HG02623 (cell line): ENCODE results near the gene CBFA2T3.

ENCODE experiments used
- ATAC-seq: cut with Tn5 transposase; IDR thresholded peaks from one replicate; pipeline ENCODE4 v1.9.1; 2021; ENCODE audit warnings: moderate library complexity; ENCODE audit not compliant: unreplicated experiment

The CBFA2T3 gene

DNA sequence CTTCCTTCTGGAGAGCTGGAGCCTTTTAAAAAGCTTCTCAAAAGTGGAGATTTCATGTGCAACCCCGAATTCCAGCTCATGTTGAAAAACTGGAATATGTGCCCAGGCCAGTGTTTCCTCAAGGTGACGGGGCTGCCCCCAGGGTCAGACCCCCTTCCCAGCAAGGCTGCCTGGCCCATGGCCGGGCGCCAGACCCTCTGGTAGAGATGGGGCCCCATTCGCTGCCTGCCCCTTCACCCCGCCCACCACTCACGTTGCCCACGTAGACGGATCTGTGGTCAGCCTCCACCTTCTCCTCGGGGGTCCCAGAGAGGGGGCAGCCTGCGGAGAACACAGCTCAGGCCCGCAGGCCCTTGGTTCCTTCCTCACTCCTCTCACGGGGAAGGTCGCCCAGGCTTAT is 111.7 kb downstream of the CBFA2T3 start:
- no peak for ATAC-seq

DNA sequence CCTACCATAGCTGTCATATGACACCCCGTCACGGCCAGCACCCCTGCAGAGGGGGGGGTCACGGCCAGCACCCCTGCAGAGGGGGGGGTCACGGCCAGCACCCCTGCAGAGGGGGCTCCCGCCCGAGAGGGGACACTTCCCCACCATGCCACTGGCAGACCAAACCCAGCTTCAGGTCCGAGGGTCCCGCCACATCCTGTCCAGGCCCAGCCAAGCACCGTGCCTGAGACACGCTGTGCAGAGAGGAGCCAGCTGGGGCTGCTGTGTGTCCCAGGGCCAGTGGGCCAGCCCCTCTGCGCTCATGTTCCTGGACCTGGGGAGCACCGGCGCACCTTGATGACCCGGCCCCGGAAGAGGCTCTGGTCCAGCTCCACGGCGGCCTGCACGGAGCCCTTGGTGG is 112.5 kb downstream of the CBFA2T3 start:
- ATAC-seq, result no peak

GRCh38 chr16:88864099-88864498 is 112.9 kb downstream of the CBFA2T3 start:
- ATAC-seq, result no peak

DNA sequence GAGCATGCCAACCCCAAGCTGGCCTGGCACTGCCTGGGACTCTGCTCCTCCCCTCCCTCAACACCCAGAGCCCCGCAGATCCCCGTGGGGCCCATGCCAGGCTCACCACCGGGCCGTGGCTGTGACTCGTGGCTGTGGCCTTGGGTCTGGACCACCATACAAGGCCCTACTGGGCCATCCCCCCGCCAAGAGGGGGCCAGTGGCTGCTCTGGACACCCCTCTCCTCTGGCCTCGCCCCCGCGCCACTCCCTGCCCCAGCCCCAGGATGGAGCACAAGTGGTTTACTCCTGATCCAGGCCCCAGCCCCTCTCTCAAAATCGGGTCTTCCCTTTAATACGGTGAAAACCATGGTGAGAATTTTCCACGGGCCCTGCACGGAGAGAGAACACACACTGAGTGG is 113.6 kb downstream of the CBFA2T3 start:
- no peak for ATAC-seq

- no peak for ATAC-seq
Measured at GRCh38 chr16:88862968-88863367, 114.0 kb downstream of the CBFA2T3 start.

DNA sequence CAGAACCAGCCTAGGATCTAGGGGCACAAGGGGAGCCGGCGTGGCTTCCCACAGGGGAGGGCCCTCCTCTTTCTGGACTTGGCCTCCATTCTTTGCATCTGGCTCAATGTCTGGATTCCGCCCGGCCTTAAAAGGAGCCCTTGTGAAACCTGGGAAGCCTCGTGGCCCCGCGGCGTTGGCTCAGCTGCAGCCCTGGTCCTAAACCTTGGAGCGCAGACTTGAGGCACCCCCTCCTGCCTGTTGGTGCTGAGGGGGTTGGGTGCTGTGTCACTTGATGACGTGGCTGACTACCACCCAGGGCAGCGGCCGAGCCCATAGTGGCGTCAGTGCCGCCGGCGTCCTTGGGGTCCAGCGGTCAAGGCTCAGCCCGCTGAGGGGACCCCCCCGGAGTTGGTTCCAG is 115.6 kb downstream of the CBFA2T3 start:
- no peak for ATAC-seq

DNA sequence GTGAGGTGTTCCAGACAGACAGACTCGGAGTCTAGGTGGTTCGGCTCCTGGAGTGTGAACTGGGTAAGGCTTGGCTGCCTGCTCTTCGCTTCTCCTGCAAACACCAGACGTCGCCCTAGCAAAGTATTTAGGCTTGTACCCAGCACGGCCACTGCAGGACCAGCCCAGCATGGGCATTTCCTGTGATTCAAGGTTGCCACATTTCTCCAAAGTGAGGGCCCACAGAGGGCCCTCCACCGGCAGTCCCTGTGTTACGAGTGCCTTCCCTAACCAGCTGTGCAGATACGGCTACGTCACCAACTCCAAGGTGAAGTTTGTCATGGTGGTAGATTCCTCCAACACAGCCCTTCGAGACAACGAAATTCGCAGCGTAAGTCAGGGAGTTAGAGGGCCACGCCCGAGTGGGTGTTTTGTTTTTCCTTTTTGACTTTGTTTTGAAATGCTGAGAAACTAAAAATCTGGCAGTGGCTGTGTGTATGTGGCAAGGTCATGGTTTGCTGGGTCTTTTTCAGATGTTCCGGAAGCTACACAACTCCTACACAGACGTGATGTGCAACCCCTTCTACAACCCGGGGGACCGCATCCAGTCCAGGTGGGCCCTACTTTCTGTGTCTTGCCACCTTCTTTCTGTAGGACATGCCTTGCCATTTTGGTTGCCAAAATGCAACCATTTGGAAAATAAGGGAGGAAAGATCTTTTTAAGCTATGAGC is 117.5 kb downstream of the CBFA2T3 start:
- ATAC-seq, result no peak

- ATAC-seq, result no peak
Measured at GRCh38 chr16:88857728-88858339, 119.2 kb downstream of the CBFA2T3 start.

DNA sequence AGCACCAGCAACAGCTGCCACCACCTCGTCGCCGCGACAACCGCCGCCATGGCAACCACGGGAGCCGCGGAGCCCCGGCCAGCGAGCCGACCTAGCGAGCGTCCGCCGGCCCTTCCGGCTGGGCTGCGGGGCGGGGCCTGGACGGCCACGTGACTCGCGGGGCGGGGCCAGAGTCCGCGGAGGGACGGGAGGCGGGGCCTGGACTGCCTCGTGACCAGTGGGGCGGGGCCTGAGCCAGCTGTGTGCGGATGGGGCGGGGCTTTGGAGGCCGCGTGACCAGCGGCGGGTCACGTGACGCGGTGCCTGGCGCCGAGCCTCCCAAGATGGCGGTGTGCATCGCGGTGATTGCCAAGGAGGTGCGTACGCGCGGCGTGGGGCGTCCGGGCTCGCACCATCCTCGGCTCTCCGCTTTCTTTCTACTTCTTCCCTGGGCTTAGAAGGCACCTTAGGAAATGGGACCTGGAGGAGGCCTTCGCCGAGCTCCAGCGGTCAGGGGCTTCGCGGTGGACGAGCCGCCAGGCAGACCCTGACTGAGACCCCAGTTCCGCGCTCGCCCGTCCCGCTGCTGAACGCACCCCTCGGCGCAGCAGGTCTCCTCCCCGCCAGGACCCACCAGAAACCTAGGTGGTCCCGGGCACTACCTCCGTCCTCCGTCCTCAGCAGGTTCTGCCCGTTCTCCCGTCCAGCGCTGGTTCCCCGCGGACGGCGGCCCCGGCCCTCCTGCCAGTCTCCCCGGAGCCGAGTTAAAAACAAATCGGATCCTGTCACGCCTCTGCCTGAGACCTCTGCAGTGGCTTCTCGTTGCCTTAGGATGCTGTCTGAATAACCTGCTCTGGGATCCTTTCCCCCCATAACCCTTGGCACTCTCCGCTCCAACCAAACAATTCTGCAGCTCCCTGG is 119.9 kb downstream of the CBFA2T3 start, which contains the start of the genes GALNS and TRAPPC2L:
TSS of gene GALNS (minus strand) at position 120 of the 900 bp plus-strand sequence. CDS start at position 50, 70 bp downstream.
TSS of gene TRAPPC2L (plus strand) at position 300 of the 900 bp plus-strand sequence. CDS start at position 324, 24 bp downstream.
- peak; percentile 76 for ATAC-seq

DNA sequence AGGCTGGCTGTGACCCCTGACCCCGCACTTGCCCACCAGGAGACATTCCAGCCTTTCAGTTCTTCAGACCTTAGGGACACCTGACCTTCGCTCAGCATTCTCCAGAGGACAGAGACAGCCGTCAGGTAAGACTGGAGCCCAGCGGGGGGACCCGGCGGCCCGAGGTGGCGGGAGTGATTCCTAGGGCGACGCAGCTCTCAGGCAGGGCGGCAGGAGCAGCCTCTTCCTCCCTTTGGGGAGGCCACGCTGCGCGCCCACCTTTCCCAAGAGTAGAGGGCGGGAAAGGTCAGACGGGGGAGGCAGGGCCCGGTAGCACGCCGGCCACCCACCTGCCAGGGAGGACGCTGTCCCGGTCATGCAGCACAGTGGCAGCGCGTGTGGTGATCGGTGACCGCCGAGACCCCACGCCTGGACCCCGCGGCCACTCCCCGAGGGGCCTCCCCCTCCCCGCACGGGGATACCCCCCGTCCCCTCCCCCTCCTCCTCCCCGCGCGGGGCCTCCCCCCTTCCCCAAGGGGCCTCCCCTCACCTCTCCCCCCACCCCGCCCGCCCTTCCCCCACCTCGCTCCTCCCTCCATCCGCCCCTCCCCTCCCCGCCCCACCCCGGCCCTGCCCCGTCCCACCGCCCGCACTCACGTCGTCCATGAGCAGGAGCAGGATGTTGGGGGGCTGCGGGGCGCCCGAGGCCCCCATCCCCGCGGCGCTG is 120.7 kb downstream of the CBFA2T3 start:
- ATAC-seq, result peak; percentile 22

GRCh38 chr16:88855736-88856121 is 121.3 kb downstream of the CBFA2T3 start:
- ATAC-seq, result no peak

- ATAC-seq, result no peak
Measured at GRCh38 chr16:88855176-88855575, 121.8 kb downstream of the CBFA2T3 start.

DNA sequence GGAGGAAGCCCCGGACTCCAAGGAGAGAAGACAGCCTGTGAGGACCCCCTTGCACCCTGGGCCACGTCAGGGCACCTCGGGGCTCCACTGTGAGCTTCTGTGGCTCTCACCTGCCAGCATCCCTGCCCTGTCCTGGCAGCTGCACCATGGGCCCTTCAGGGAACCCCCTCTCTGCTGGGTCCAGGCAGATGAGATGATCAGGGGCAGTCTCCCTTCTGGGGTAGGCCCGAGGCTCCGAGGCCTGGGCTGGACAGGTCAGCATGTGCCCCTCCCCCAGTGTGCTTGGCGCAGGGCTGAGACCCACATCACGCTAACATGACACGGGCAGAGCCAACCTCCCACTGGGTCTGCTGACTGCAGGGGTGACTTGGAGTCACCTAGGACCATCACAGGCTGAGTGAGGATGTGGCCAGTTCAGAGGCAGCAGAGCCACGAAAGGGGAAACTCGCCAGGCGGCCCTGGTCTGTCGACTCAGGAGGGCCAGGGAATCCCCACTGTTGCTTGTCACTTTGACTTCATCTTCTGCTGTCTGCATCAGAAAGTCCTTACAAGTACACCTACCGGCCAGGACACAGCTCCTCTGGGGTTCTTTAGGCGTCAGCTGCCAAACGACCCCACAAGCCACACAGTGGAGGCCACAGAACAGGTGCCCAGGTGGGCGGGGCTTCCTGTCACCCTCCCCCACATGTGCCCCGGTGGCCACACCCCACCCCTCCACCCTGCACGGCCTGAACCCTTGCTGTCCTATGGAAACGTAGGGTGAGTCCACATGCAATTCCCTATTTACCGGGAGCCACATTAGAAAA is 122.5 kb downstream of the CBFA2T3 start:
- ATAC-seq, result no peak

DNA sequence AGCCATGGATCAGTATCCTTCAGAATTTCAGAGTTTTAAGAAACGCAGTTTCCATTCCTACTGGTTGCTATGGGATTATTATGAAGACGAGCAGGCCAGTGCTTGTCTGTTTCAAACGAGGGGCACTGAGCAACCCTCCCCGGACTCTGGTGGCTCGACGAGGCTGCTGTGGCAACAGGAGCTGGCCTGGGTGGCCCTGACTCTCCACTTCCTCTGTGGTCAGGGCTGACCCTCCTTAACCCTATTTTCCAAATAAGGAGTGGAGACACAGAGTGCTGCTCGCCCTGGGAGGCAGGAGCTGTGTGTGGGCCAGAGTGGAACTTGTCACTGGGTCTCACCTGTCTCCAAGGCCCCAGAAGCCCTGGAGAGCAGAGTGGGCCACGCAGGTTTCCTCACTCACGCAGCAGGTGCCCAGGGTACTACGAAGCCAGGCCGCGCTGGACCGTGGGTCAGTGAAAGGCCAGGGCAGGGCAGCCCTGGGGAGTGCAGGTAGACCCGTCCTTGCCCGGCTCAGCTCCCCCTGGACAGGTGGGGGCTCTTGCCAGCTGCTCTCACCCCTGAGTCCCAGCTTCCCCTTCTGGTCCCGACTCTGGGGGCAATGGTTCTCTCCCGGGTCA is 123.6 kb downstream of the CBFA2T3 start:
- no peak for ATAC-seq

- ATAC-seq, result no peak
Measured at GRCh38 chr16:88851616-88852015, 125.4 kb downstream of the CBFA2T3 start.

- ATAC-seq, result no peak
Measured at GRCh38 chr16:88850531-88851199, 126.3 kb downstream of the CBFA2T3 start.

GRCh38 chr16:88848557-88848956 is 128.4 kb downstream of the CBFA2T3 start:
- ATAC-seq, result no peak

- no peak for ATAC-seq
Measured at GRCh38 chr16:88847654-88848053, 129.4 kb downstream of the CBFA2T3 start.

DNA sequence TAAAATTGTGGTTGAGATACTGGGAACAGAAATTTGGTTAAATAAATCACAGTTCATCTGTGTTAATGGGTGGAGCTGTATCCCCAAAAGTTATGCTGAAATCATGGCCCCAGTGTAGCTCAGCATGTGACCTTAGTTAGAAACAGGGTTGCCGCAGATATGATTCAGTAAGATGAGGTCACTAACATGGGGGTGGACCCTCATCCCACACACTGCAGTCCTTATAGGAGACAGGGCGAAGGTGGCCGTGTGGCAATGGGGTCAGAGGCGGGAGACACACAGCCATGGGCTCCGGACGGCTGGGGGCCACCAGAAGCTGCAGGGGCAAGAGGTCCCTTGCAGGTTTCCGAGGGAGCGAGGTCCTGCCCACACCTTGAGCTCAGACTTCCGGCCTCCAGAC is 130.9 kb downstream of the CBFA2T3 start:
- no peak for ATAC-seq
